Left renal cortex interstitium (tissue), 4 donors: ENCODE results near the gene TARBP2. TPM values are rescaled to one million over a fixed set of nuclear protein-coding genes. Genes with fewer than 3 reads are reported as not detected.
"Not testable (repeated sequence)": the region's sequence is repeated elsewhere in the genome, so short reads cannot be mapped to it uniquely, and the experiment has no call there.

Experiments
- DNase-seq, 4 donors: peaks; one replicate each; pipeline ENCODE4 v3.0.0-alpha.2; 2013; ENCODE audit warnings: low read depth in 4 of 4, low spot score in 2 of 4, missing footprints in 1 of 4
- polyA plus RNA-seq, 4 donors: library from polyadenylated mRNA; unstranded; fragments of 120-200 nt; gene quantifications; one replicate each; pipeline ENCODE4 v1.2.1, GENCODE V29; 2013; ENCODE audit not compliant: insufficient read length in 4 of 4

The TARBP2 gene
- polyA plus RNA-seq, 4 donors: 40.6 to 60.3 (median 53.4) TPM

DNA sequence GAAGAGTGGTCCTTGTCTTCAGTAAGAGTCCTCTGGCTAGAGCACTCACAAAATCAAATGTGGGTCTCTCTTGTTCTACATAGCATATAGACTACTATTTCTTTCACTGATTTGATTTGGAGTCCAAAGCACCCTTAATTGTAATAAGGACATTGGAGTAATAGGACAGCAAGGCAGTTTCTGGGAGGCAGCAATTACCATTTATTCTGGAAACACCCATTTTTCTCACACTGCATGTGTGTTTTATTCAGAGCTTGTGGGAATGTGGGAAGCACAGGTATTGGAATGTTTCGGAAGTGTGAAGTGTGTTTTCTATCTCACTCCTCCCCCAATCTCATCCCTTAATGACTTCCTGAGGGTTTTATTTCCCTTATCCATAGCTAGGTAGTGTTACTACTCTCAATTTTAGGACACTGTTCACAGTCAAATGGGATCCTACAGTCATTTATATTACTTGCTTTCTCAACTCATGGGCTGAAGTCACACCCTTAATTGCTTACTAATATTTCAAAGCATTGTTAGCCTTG, 29.0 kb upstream of the TARBP2 start:
- DNase-seq: no peak

DNA sequence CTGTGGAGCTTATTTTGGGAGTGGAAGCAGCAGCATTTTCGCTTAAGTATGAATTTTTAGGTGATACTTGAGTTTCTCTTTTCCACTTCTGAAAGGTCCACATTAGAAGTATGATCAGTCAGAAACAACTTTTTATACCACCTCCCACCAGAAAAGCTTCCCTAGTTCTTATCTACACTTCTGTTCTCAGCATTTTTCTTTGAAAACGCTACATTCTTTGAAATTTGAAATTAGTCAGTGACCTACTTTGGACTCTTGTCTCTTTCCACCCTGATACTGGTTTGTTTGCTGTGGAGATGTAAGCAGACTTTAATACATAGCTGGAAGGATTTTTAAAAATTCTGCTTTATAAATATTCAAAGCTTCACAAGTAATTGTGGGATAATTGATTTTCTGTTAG, 27.0 kb upstream of the TARBP2 start:
- no peak for DNase-seq

DNA sequence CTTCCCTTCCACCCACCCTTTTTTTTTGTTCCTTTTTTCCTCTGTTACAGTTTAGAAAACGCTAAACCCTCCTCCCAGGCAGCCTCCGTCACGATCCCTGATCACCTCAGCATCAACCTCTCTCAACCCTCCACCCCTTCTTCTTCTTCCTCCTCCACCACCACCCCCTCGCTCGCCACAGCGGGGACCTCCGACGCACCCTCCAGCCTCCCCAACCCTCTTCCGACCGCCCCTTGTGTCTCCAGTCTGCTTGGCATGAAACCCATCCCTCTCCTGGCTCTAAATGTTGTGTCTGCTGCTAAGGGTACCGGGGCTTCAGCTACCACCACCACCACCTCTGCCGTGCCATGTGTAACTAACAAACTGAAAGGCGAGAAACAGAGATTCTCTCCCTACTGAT, 26.3 kb upstream of the TARBP2 start:
- no peak for DNase-seq

DNA sequence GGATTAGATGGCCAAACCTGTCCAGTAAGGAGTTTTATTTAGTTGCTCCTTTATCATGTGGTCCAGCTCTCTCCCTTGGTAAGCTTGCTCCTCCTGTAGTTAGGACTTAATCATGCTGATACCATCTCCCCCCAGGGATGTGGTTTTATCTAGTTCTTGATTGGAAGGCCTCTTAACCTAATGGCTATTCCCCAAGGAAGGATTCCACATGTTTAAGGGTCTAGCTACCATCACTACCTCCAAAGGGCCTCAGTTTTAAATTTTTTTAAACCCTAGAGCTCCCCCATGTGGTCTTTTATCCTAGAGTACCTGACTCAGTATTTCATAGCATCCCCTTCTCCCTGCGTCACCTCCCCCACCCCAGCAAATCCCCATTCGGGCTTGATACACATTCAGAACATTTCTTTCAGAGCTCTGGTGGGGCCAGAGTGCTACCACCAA, 24.3 kb upstream of the TARBP2 start:
- DNase-seq: no peak

DNA sequence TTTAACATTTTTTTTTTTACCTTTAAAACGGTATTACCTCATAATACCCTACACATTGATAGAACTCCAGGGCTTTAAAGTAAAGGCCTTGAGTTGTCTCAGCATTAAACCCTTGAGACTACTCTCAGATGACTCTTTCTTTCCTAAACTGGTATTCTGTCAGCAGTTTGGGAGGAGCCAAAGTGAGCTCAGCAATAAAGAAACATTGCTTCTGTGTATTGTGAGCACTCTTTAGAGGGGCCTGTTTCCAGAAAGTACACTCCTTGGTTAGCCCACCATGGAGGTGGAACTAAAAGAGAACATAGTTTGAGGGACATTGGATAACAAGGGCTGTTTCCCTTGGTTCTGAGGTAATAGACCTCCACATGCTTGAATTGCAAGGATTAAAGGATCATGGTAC, 22.2 kb upstream of the TARBP2 start:
- DNase-seq: no peak

DNA sequence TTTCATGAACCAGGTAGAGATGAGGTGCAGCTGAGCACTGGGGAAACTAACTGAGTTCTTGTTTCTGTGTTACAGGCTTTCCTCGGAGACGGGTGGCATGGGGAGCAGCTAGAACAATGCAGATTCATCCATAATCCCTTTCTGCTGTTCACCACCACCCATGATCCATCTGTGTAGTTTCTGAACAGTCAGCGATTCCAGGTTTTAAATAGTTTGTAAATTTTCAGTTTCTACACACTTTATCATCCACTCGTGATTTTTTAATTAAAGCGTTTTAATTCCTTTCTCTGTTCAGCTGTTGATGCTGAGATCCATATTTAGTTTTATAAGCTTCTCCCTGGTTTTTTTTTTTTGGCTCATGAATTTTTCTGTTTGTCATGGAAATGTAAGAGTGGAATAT, 21.8 kb upstream of the TARBP2 start:
- DNase-seq: no peak

- no peak for DNase-seq
Measured at GRCh38 chr12:53480491-53481442, 20.3 kb upstream of the TARBP2 start.

DNA sequence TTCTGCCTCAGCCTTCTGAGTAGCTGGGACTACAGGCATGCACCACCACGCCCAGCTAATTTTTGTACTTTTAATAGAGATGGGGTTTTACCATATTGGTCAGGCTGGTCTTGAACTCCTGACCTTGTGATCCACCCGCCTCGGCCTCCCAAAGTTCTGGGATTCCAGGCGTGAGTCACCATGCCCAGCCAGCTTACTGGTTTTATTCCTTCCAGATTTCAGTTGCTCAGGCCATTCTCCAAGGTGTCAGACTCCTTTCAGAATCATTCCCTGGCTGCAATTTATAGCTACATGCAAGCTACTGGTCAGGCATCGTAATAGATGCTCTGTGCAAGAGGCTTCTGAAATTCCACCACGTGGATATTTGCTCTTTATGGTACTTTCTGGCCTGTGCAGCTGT, 19.6 kb upstream of the TARBP2 start:
- not testable (repeated sequence) for DNase-seq

- DNase-seq: no peak
Measured at GRCh38 chr12:53481939-53482586, 19.0 kb upstream of the TARBP2 start.

DNA sequence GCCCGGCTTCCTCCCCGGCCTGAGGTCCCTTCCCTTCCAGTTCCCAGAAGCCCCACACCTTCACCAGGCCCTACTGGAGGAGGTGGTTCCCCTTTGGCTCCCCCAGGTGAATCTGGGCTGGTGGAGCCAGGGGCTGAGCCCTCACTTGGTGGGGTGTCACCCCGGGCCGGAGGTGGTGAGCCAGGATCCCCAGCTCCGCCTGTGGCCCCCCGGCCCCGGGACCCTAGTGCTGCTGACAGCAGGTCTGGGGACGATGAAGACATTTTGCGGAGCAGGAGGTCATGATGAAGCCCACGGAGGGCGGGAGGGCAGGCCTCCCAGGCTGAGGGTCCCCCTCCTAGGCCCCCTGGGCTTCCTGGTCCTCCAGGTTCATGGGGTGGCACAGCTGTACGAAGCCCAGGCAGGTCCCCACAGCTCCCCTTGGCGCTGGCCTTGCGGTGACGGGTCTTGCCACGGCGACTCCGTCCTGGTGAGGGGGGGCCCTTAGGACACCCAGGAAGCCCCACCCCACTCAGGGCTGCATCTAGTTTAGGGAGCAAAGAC, 18.4 kb upstream of the TARBP2 start:
- no peak for DNase-seq

- DNase-seq: no peak
Measured at GRCh38 chr12:53483225-53483978, 17.7 kb upstream of the TARBP2 start.

DNA sequence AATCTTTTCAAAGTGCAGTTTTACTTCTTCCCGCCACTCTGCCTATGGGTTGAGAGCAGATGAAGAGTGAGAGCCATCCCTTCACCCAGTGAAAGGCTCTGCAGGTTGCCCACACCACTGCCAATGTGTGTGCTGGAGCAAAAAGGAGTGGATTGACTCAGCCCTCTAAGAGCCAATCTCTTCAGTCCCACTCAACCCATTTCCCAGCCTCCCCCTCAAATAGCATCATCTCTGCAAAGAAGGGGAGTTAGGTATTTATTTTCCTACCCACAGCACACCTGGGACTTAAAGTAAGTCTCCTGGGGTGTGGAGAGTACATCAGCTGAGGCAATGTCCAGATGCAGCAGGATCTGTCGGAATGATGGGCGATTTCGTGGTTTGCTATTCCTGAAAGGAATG, 17.1 kb upstream of the TARBP2 start:
- no peak for DNase-seq

- DNase-seq: no peak
Measured at GRCh38 chr12:53484686-53485575, 16.2 kb upstream of the TARBP2 start.

- DNase-seq: no peak
Measured at GRCh38 chr12:53485955-53486735, 14.9 kb upstream of the TARBP2 start.

DNA sequence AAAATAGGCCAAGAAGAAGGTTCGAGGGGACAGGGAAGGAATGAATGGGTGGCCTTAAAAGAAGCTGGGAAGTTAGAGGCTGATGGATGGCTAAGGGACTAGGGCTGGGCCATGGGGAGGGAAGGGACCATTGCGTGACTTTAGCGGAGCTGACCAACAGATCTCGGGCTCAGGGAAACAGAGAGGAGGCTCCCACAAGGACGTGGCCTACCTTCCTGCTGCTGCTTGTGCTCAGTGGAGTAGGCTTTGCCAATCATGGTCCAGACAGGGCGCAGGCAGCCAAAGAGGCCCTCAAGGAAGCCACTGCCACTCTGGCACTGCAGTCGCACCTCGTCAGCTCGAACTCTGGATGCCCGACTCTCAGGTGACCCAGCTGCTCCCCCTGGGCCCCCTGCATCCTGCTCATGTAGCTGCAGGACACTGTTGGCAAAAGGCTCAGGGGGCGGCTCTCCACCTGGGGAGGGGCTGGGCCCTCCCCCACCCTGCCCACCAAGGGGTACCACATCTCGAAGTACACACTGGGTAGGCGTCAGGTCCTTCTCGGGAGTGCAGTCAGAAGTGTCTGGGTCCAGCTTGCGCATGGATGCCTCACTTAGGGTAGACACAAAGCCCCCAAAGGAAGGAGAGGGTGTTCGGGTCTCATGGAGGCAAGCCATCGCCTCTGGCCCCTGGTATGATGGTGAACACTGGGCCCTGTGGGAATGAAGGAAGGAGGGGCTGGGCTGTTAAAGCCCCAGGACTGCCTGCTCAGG, 14.2 kb upstream of the TARBP2 start:
- DNase-seq: no peak

GRCh38 chr12:53489242-53489864, 11.7 kb upstream of the TARBP2 start:
- peak in 1 of 4 donors; percentile 32 for DNase-seq

DNA sequence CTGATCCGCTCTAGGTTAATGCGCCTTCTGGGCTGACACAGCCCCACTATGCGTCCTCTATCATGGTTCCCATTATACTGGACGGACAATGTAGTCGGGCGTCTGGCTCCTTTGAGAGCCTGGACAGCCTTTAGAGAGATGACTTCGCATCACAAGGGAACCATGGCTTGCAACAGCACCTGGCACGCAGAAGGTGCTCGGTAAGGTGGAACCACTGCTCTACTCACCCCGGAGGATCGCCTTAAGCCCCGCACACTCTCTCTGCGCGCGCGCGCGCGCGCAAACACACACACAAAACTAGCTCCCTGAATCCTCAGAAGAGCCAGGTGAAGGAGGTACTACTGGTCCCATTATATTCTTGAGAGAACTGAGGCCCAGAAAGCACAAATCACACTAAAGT, 8.9 kb upstream of the TARBP2 start:
- DNase-seq: peak in 1 of 4 donors; percentile 31
